Effector memory CD4-positive, alpha-beta T cell (primary cell): ENCODE measurements around the gene NRG2.

Experiments used
- DNase-seq, 3 donors: peaks; one replicate each; pipeline ENCODE4 v3.0.0-alpha.2; 2020
- H3K27ac ChIP-seq: 2 replicates; pipeline ENCODE4 v1.7.0; 2013; ENCODE audit warnings: mild to moderate bottlenecking, low read length, moderate library complexity; ENCODE audit not compliant: insufficient read depth, poor library complexity, severe bottlenecking
- H3K27me3 ChIP-seq: replicated peaks from 2 replicates; pipeline ENCODE4 v1.7.0; 2013; ENCODE audit warnings: mild to moderate bottlenecking, low read length; ENCODE audit not compliant: insufficient read depth, control insufficient read depth, poor library complexity, severe bottlenecking
- H3K36me3 ChIP-seq: 2 replicates; pipeline ENCODE4 v1.7.0; 2013; ENCODE audit warnings: mild to moderate bottlenecking, low read length, moderate library complexity; ENCODE audit not compliant: control insufficient read depth, insufficient read depth
- H3K4me1 ChIP-seq: 2 replicates; pipeline ENCODE4 v1.7.0; 2013; ENCODE audit warnings: low read length, mild to moderate bottlenecking; ENCODE audit not compliant: control insufficient read depth, insufficient read depth, poor library complexity, severe bottlenecking
- H3K4me3 ChIP-seq: 2 replicates; pipeline ENCODE4 v1.7.0; 2013; ENCODE audit warnings: low read length, low read depth, mild to moderate bottlenecking; ENCODE audit not compliant: insufficient read depth, poor library complexity, severe bottlenecking
- H3K9me3 ChIP-seq: 2 replicates; pipeline ENCODE4 v1.7.0; 2013; ENCODE audit warnings: mild to moderate bottlenecking, low read length, moderate library complexity; ENCODE audit not compliant: control insufficient read depth

Gene NRG2

GRCh38 chr5:140060816-140061215, 17.7 kb upstream of the NRG2 start:
- no peaks in the 10 kb centered on the region for H3K9me3 ChIP-seq
- no peak for DNase-seq
- H3K4me3 ChIP-seq: no peak overlapping the region
- H3K27ac ChIP-seq: no peak overlapping the region
- H3K27me3 ChIP-seq: no peaks in the 10 kb centered on the region
- H3K36me3 ChIP-seq: no peaks in the 10 kb centered on the region
- no peaks in the 10 kb centered on the region for H3K4me1 ChIP-seq

DNA sequence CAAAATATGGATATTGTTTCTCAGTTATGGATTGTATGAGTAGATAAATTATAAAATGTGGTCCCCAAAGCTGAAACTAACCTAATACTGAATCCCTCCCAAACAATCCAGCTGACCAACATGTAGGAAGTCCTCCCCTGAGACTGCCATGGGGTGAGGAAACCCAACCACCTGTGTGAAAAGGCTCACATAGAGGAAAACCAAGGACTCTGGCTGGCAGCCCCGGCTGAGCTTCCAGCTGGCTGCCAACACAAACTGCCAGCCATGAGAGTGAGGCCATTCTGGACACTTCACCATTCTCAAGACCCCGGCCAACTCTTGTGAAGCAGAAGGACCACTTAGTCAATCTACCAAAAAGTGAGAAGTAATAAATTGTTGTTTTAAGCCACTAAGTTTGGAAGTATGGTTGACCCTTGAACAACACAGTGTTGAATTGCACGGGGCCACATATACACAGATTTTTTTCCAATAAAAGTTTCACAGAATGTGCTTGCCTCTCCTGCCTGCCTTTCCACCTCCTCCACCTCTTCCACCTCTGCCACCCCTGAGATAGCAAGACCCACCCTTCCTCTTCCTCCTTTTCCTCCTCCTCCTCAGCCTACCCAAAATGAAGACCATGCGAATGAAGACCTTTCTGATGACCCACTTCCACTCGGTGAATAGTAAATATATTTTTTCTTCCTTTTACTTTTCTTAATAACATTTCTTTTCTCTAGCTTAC, 15.3 kb upstream of the NRG2 start:
- Histone ChIP-seq H3K4me3 (no peak overlapping the region), H3K27me3 (no peaks in the 10 kb centered on the region), H3K27ac (no peak overlapping the region)

GRCh38 chr5:140056880-140057279, 13.8 kb upstream of the NRG2 start:
- no peaks in the 10 kb centered on the region for H3K36me3 ChIP-seq
- no peaks in the 10 kb centered on the region for H3K9me3 ChIP-seq
- no peak overlapping the region for H3K27ac ChIP-seq
- no peaks in the 10 kb centered on the region for H3K4me1 ChIP-seq
- no peak for DNase-seq
- H3K27me3 ChIP-seq: no peaks in the 10 kb centered on the region
- no peak overlapping the region for H3K4me3 ChIP-seq

More for the DNA sequence above, 15.3 kb upstream of the NRG2 start:
- no peaks in the 10 kb centered on the region for H3K9me3 ChIP-seq
- no peak for DNase-seq
- H3K4me1 ChIP-seq: no peaks in the 10 kb centered on the region
- H3K36me3 ChIP-seq: no peaks in the 10 kb centered on the region

GRCh38 chr5:140055152-140055551, 12.1 kb upstream of the NRG2 start:
- no peak for DNase-seq
- Histone ChIP-seq H3K27me3 (no peaks in the 10 kb centered on the region), H3K9me3 (no peaks in the 10 kb centered on the region)

GRCh38 chr5:140054086-140054689, 11.1 kb upstream of the NRG2 start:
- Histone ChIP-seq H3K4me1 (no peaks in the 10 kb centered on the region), H3K4me3 (no peak overlapping the region), H3K27ac (no peak overlapping the region), H3K36me3 (no peaks in the 10 kb centered on the region), H3K27me3 (no peaks in the 10 kb centered on the region), H3K9me3 (no peaks in the 10 kb centered on the region)
- no peak for DNase-seq

More at GRCh38 chr5:140055152-140055551, 12.1 kb upstream of the NRG2 start:
- Histone ChIP-seq H3K27ac (no peak overlapping the region), H3K4me3 (no peak overlapping the region), H3K4me1 (no peaks in the 10 kb centered on the region), H3K36me3 (no peaks in the 10 kb centered on the region)

- Histone ChIP-seq H3K27ac (no peak overlapping the region), H3K27me3 (no peaks in the 10 kb centered on the region), H3K4me3 (no peak overlapping the region), H3K9me3 (no peaks in the 10 kb centered on the region), H3K4me1 (no peaks in the 10 kb centered on the region), H3K36me3 (no peaks in the 10 kb centered on the region)
- no peak for DNase-seq
Observed at GRCh38 chr5:140051950-140052349, 8.9 kb upstream of the NRG2 start.

DNA sequence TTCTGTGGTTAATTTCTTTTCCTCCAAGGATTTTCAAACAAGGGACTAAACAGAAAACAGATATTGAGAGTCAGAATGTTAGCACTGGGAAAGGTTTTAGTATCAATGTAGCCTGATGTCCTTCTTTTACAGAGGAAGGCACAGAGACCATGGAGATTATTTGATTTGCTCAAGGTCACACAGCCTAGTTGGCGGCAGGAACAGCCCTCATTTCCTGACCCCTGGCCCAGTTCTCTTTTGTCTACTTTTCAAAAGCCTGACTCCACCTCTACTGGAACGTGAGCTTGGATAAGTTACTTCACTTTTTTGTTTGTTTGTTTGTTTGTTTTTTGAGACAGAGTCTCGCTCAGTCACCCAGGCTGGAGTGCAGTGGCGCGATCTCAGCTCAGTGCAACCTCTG, 6.6 kb upstream of the NRG2 start:
- no peaks in the 10 kb centered on the region for H3K27me3 ChIP-seq
- H3K4me3 ChIP-seq: no peak overlapping the region
- H3K27ac ChIP-seq: no peak overlapping the region
- H3K36me3 ChIP-seq: no peaks in the 10 kb centered on the region
- H3K9me3 ChIP-seq: no peaks in the 10 kb centered on the region
- no peak for DNase-seq
- peaks cover 3% of the 10 kb centered on the region for H3K4me1 ChIP-seq

- Histone ChIP-seq H3K9me3 (no peaks in the 10 kb centered on the region), H3K4me1 (peaks cover 3% of the 10 kb centered on the region), H3K27me3 (no peaks in the 10 kb centered on the region), H3K36me3 (no peaks in the 10 kb centered on the region), H3K27ac (no peak overlapping the region), H3K4me3 (no peak overlapping the region)
- DNase-seq: no peak
Observed at GRCh38 chr5:140049205-140049604, 6.1 kb upstream of the NRG2 start.

DNA sequence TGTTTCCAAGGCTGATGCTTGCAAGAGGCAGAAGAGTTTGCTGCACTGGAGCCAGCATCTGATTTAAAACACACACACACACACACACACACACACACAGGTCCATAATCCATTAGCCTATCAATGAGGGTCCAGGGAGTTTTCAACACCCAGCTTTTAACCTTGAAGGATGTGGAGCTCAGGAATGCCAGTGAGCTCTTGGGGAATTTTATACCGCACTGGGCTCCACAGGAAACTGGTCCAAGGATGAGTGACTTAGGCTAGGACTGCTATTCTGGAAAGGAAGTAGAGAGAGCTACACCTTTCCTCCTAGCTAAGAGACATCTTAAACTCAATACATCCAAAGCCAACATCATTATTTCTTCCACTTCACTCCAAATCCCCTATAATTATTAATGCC, 942 bp upstream of the NRG2 start:
- H3K27me3 ChIP-seq: peaks cover 10% of the 10 kb centered on the region
- peaks cover 13% of the 10 kb centered on the region for H3K4me1 ChIP-seq
- no peak overlapping the region for H3K4me3 ChIP-seq

DNA sequence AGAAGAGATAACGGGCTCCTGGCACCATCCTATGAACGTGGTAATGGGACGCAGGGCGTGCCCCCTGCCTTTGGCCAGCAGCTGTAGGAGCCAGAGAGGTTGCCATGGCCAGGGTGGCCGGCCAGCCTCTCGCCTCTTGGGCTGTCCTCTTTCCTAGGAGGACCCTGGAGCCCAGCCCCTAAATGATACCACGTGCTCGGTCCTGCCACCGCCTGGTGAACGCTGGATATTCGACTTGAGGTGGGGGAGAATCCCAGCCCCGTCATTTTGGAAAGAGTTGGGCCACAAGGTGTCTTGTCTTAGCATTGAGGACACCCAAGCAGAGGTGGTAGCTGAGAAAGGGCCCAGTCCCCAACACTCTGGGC, 391 bp upstream of the NRG2 start:
- DNase-seq: no peak
- Histone ChIP-seq H3K36me3 (no peaks in the 10 kb centered on the region), H3K27me3 (peaks cover 13% of the 10 kb centered on the region), H3K4me3 (peak overlapping the region; percentile 54), H3K27ac (no peak overlapping the region), H3K9me3 (no peaks in the 10 kb centered on the region), H3K4me1 (peaks cover 13% of the 10 kb centered on the region)

More for the DNA sequence above, 942 bp upstream of the NRG2 start:
- Histone ChIP-seq H3K27ac (no peak overlapping the region), H3K9me3 (no peaks in the 10 kb centered on the region), H3K36me3 (no peaks in the 10 kb centered on the region)
- no peak for DNase-seq
